BLaER1 (cell line): Measurements from ENCODE around the gene SLC43A1.
A peak's percentile ranks its signal among the peaks of the same experiment; 100 is the strongest.

ENCODE experiments used
- H3K27ac ChIP-seq: shearing (Covaris generic); formaldehyde crosslinking; 2 replicates; pipeline ENCODE4 v1.8.1; 2022
- H3K27me3 ChIP-seq: shearing (Covaris generic); formaldehyde crosslinking; 2 replicates; pipeline ENCODE4 v1.8.1; 2022
- H3K36me3 ChIP-seq: shearing (Covaris generic); formaldehyde crosslinking; 2 replicates; pipeline ENCODE4 v1.8.1; 2022
- H3K4me1 ChIP-seq: shearing (Covaris generic); formaldehyde crosslinking; 2 replicates; pipeline ENCODE4 v1.8.1; 2022
- H3K4me2 ChIP-seq: shearing (Covaris generic); formaldehyde crosslinking; 2 replicates; pipeline ENCODE4 v1.8.1; 2022
- H3K4me3 ChIP-seq: shearing (Covaris generic); formaldehyde crosslinking; 2 replicates; pipeline ENCODE4 v1.8.1; 2022
- H3K9ac ChIP-seq: shearing (Covaris generic); formaldehyde crosslinking; 2 replicates; pipeline ENCODE4 v1.8.1; 2022
- H3K9me3 ChIP-seq: shearing (Covaris generic); formaldehyde crosslinking; 2 replicates; pipeline ENCODE4 v1.8.1; 2022
- H4K20me1 ChIP-seq: shearing (Covaris generic); formaldehyde crosslinking; 2 replicates; pipeline ENCODE4 v1.8.1; 2022
- Cebpa-rat ChIP-seq: shearing (Covaris generic); IDR thresholded peaks from 2 replicates; pipeline ENCODE4 v1.8.1; 2022

The SLC43A1 gene

GRCh38 chr11:57481915-57482781, 33.4 kb downstream of the SLC43A1 start:
- Histone ChIP-seq H4K20me1 (no peaks in the 10 kb centered on the region), H3K4me2 (peak overlapping the region; percentile 99), H3K27me3 (no peaks in the 10 kb centered on the region), H3K27ac (peak overlapping the region; percentile 97), H3K9me3 (no peaks in the 10 kb centered on the region), H3K4me3 (peak overlapping the region; percentile 71), H3K9ac (peak overlapping the region; percentile 89), H3K4me1 (peaks cover 84% of the 10 kb centered on the region), H3K36me3 (peaks cover 22% of the 10 kb centered on the region)
- no peak for TF ChIP-seq Cebpa-rat

GRCh38 chr11:57481315-57481714, 34.2 kb downstream of the SLC43A1 start:
- TF ChIP-seq Cebpa-rat: no peak
- peak overlapping the region; percentile 89; the same call in 1 of the 2 replicates for H3K9ac ChIP-seq
- H3K9me3 ChIP-seq: no peaks in the 10 kb centered on the region
- peak overlapping the region; percentile 37 for H3K27ac ChIP-seq
- peak overlapping the region; percentile 71; the same call in 1 of the 2 replicates for H3K4me3 ChIP-seq
- H3K27me3 ChIP-seq: peaks cover 5% of the 10 kb centered on the region; the same call in 1 of the 2 replicates
- no peaks in the 10 kb centered on the region for H4K20me1 ChIP-seq
- H3K4me1 ChIP-seq: peaks cover 92% of the 10 kb centered on the region
- peak overlapping the region; percentile 99 for H3K4me2 ChIP-seq
- peaks cover 15% of the 10 kb centered on the region for H3K36me3 ChIP-seq

- Histone ChIP-seq H3K4me3 (no peak overlapping the region), H4K20me1 (no peaks in the 10 kb centered on the region), H3K9ac (no peak overlapping the region), H3K9me3 (no peaks in the 10 kb centered on the region), H3K27me3 (peaks cover 9% of the 10 kb centered on the region; the same call in 1 of the 2 replicates), H3K4me1 (peaks cover 92% of the 10 kb centered on the region), H3K4me2 (peak overlapping the region; percentile 99), H3K36me3 (peaks cover 8% of the 10 kb centered on the region), H3K27ac (peak overlapping the region; percentile 37; the same call in 1 of the 2 replicates)
- TF ChIP-seq Cebpa-rat: no peak
Observed at GRCh38 chr11:57480409-57481137, 34.9 kb downstream of the SLC43A1 start.

- peaks cover 9% of the 10 kb centered on the region; the same call in 1 of the 2 replicates for H3K27me3 ChIP-seq
- TF ChIP-seq Cebpa-rat: no peak
- no peaks in the 10 kb centered on the region for H4K20me1 ChIP-seq
- no peak overlapping the region for H3K4me3 ChIP-seq
- 0 out of 2 replicates have a peak overlapping the region, but pooled peaks have one; percentile 99 for H3K4me2 ChIP-seq
- H3K9me3 ChIP-seq: no peaks in the 10 kb centered on the region
- H3K36me3 ChIP-seq: peaks cover 1% of the 10 kb centered on the region
- H3K4me1 ChIP-seq: peaks cover 92% of the 10 kb centered on the region
- H3K27ac ChIP-seq: no peak overlapping the region
- no peak overlapping the region for H3K9ac ChIP-seq
Observed at GRCh38 chr11:57479911-57480310, 35.6 kb downstream of the SLC43A1 start.

DNA sequence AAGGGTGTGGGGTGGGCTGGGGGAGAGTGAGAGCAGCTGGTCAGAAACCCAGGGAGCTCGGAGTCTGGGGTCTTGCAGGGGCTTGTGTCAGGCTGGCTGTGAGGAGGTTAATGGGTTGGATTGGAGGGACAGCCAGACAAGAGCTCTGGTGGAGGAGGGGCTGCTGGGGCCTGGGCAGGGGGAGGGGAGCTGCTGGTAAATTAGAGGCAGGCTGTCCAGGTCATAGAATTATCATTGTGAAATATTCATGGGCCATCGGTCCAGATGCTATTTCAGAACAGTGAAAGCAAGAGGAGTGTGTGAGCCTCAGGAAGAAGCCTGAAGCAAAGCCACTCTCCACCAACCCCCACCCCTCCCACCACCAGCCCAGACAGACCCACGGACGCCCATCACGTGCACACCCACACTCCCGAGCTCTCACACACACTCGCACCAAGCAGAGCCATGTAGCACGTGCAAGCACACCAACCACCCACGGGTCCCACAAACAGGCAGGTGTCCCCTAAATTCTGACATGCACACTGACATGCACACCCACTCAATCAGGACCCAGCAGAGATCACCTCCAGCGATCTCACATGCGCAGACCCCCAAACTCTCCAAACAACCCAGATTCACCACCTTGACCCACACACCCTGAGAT, 36.4 kb downstream of the SLC43A1 start:
- H3K27ac ChIP-seq: no peak overlapping the region
- peaks cover 9% of the 10 kb centered on the region; the same call in 1 of the 2 replicates for H3K27me3 ChIP-seq
- peak overlapping the region; percentile 25 for H3K4me2 ChIP-seq
- no peaks in the 10 kb centered on the region for H4K20me1 ChIP-seq
- no peak overlapping the region for H3K9ac ChIP-seq
- H3K4me1 ChIP-seq: peaks cover 92% of the 10 kb centered on the region
- no peak for TF ChIP-seq Cebpa-rat
- H3K36me3 ChIP-seq: no peaks in the 10 kb centered on the region
- no peaks in the 10 kb centered on the region for H3K9me3 ChIP-seq
- no peak overlapping the region for H3K4me3 ChIP-seq

DNA sequence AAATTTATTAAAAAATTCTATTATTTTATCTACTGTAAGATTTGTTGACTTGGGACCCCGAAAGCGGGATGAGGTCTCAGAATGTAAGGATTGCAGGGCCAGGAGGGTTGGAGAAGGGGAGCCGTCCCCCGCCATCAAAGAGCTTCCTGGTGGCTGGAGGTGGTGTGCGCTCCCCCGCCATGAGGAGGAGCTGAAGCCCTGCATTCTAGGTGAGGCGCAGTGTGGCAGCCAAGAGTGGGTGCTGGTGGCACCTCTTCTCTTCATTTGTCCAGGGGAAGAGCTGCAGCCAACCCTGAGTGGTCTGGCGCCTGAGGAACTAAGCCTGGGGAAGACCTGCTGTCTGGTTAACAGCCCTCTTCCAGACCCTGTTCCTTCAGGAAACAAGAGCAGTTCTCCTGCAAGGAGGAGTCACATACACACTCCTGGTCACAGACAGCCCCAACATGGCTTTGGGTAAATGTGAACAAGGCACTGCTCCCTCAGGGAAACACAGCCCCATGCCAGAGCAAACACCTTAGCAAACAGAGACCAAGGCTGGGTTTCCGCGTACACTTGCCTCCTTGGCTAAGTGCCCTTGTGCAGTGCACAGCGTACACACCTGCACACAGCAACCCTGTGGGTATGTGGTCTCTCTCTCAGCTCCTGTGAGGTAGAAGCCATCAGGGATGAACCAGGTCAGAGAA, 37.9 kb downstream of the SLC43A1 start:
- Histone ChIP-seq H3K27me3 (peaks cover 9% of the 10 kb centered on the region; the same call in 1 of the 2 replicates), H4K20me1 (no peaks in the 10 kb centered on the region), H3K4me1 (peaks cover 95% of the 10 kb centered on the region), H3K36me3 (peaks cover 4% of the 10 kb centered on the region; the same call in 1 of the 2 replicates), H3K4me3 (no peak overlapping the region), H3K9ac (peak overlapping the region; percentile 16; the same call in 1 of the 2 replicates), H3K9me3 (no peaks in the 10 kb centered on the region), H3K27ac (no peak overlapping the region), H3K4me2 (peak overlapping the region; percentile 100)
- TF ChIP-seq Cebpa-rat: no peak

- Histone ChIP-seq H3K27ac (peak overlapping the region; percentile 91), H3K9me3 (no peaks in the 10 kb centered on the region), H4K20me1 (no peaks in the 10 kb centered on the region), H3K4me3 (peak overlapping the region; percentile 69), H3K4me2 (peak overlapping the region; percentile 100), H3K9ac (peak overlapping the region; percentile 86), H3K36me3 (peaks cover 7% of the 10 kb centered on the region; the same call in 1 of the 2 replicates), H3K4me1 (peaks cover 89% of the 10 kb centered on the region), H3K27me3 (peaks cover 9% of the 10 kb centered on the region; the same call in 1 of the 2 replicates)
- no peak for TF ChIP-seq Cebpa-rat
Observed at GRCh38 chr11:57476757-57477506, 38.6 kb downstream of the SLC43A1 start.

GRCh38 chr11:57476047-57476756, 39.3 kb downstream of the SLC43A1 start:
- H3K4me3 ChIP-seq: peak overlapping the region; percentile 69
- peak overlapping the region; percentile 91 for H3K27ac ChIP-seq
- peak overlapping the region; percentile 86 for H3K9ac ChIP-seq
- no peak for TF ChIP-seq Cebpa-rat
- H3K4me1 ChIP-seq: peaks cover 83% of the 10 kb centered on the region
- peak overlapping the region; percentile 100 for H3K4me2 ChIP-seq
- no peaks in the 10 kb centered on the region for H4K20me1 ChIP-seq
- H3K36me3 ChIP-seq: peaks cover 12% of the 10 kb centered on the region
- H3K9me3 ChIP-seq: no peaks in the 10 kb centered on the region
- peaks cover 9% of the 10 kb centered on the region; the same call in 1 of the 2 replicates for H3K27me3 ChIP-seq
